Natural killer cell treated with Interleukin-12 subunit alpha and Interleukin-12 subunit beta and Interleukin-15 and Interleukin-18, amount 100 ng/mL, for 72 hours (primary cell): Measurements from ENCODE around the gene TOMM7. TPM values are rescaled to one million over a fixed set of nuclear protein-coding genes. Genes with fewer than 3 reads are reported as not detected.
"Not testable (repeated sequence)": the region's sequence is repeated elsewhere in the genome, so short reads cannot be mapped to it uniquely, and the experiment has no call there.

ENCODE experiments used
- ATAC-seq, 2 donors: fragments of 150-1000 bp; cut with Tn5 transposase in 1 of 2; sonication (Bioruptor Pico), chemical (Tn5 transposase) in 1 of 2; 2 replicates each; pipeline ENCODE4 v1.10.0; 2021
- DNase-seq: peaks from one replicate; pipeline ENCODE4 v3.0.0; 2022; ENCODE audit warnings: low spot score
- H3K27ac Mint-ChIP-seq, 2 donors: 1 replicate in 1 of 2; 2 replicates in 1 of 2; pipeline ENCODE4 v1.8.0; 2022; ENCODE audit warnings: mixed read lengths in 2 of 2, mild to moderate bottlenecking in 1 of 2, moderate library complexity in 1 of 2
- H3K27me3 Mint-ChIP-seq, 2 donors: 1 replicate in 1 of 2; 2 replicates in 1 of 2; pipeline ENCODE4 v1.8.0; 2022; ENCODE audit warnings: mixed read lengths in 2 of 2
- H3K36me3 Mint-ChIP-seq: one replicate; pipeline ENCODE4 v1.8.0; 2022; ENCODE audit warnings: mixed read lengths
- H3K4me1 Mint-ChIP-seq, 2 donors: 1 replicate in 1 of 2; 2 replicates in 1 of 2; pipeline ENCODE4 v1.8.0; 2022; ENCODE audit warnings: low read depth in 2 of 2, mixed read lengths in 2 of 2, mild to moderate bottlenecking in 1 of 2
- H3K4me3 Mint-ChIP-seq: one replicate; pipeline ENCODE4 v1.8.0; 2022; ENCODE audit warnings: mixed read lengths
- H3K9me3 Mint-ChIP-seq: 2 replicates; pipeline ENCODE4 v1.8.0; 2022; ENCODE audit warnings: mixed read lengths
- total RNA-seq, 2 donors: library from RNA; stranded (reverse); gene quantifications; one replicate each; pipeline ENCODE4 v1.2.3, GENCODE V29; 2022

Gene TOMM7
- total RNA-seq, 2 donors from 2014 or later: 136 to 203 TPM

DNA sequence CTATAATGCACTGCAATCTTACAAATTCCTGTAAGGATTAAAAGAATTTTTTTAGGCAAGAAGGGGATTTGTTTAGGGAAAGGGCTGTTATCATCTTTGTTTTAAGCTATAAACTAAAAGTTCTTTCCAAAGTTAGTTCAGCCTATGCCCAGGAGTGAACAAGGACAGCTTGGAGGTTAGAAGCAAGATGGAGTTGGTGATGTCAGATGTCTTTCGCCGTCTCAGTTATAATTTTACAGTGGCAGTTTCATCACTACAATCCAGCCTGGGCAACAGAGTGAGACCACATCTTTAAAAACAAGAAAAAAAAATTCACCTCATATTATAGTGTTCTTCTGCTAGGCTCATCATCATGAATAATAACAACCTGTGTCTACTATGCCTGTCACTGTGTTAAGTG is 2.1 kb upstream of the TOMM7 start:
- no peak for ATAC-seq
- Mint-ChIP-seq H3K4me1 (peaks cover 18 to 23% of the 10 kb centered on the region in 2 donors), H3K4me3 (no peak overlapping the region), H3K36me3 (peaks cover 4% of the 10 kb centered on the region), H3K27ac (no peak overlapping the region), H3K9me3 (no peaks in the 10 kb centered on the region), H3K27me3 (peaks cover 12 to 17% of the 10 kb centered on the region in 2 donors)
- no peak for DNase-seq

DNA sequence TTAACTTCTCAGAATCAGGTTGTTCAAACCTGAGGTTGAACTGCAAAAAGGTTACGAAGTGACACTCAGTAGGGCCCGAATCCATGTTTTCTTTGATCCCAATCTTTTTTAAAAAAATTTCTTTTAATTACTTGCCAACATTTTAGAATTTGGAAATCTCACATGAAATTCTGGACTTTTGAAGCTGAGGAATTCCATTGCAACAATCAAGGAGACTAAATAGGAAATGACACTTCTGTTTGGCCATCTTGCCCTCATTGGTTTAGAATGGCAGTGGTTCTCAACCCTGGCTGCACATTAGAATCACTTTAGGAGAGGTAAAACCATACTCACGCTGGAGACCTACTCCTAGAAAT is 471 bp upstream of the TOMM7 start:
- peaks cover 21 to 25% of the 10 kb centered on the region in 2 donors for H3K4me1 Mint-ChIP-seq

DNA sequence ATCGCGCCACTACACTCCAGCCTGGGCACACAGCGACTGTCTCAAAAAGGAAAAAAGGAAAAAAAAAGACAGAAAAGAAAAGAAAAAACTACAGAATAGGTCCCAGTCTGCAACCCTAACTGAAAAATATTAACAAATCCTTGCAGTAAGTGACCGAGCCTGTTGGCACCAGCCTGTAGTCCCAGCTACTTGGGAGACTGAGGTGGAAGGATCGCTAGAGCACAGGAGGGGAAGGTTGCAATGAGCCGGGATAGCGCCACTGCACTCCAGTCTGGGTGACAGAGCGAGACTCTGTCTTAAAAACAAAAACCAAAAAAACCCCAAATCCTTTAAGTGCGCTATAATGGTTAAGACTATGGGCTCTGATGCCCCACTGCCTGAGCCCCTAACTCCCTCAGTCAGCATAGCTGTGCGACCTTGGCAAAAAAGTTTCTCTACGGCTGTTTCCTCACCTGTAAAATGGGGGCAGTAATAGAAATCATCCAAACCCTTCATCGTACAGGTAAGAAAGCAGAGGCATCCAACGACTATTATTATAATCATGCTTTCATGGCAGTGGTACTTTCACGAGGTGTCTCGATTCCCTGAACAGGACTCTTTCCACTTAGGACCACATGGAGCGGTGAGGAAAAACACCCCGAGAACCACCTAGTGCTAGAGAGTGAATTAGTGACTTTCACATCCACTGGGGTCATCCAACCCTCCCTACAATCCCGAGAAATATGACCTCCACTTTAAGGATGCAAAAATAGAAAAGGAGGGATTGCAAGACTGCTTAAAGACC is 755 bp downstream of the TOMM7 start:
- Mint-ChIP-seq H3K27ac (peak overlapping the region; percentile 84 to 98), H3K4me3 (peak overlapping the region; percentile 92), H3K4me1 (peaks cover 21 to 25% of the 10 kb centered on the region in 2 donors), H3K9me3 (no peaks in the 10 kb centered on the region), H3K36me3 (peaks cover 4% of the 10 kb centered on the region), H3K27me3 (peaks cover 8 to 17% of the 10 kb centered on the region in 2 donors)
- ATAC-seq (no peak), DNase-seq (no peak)

More for the DNA sequence above, 471 bp upstream of the TOMM7 start:
- ATAC-seq: no peak
- Mint-ChIP-seq H3K9me3 (no peaks in the 10 kb centered on the region), H3K27ac (peak overlapping the region; percentile 84 to 98), H3K36me3 (peaks cover 4% of the 10 kb centered on the region), H3K4me3 (peak overlapping the region; percentile 92), H3K27me3 (peaks cover 12 to 17% of the 10 kb centered on the region in 2 donors)
- no peak for DNase-seq

DNA sequence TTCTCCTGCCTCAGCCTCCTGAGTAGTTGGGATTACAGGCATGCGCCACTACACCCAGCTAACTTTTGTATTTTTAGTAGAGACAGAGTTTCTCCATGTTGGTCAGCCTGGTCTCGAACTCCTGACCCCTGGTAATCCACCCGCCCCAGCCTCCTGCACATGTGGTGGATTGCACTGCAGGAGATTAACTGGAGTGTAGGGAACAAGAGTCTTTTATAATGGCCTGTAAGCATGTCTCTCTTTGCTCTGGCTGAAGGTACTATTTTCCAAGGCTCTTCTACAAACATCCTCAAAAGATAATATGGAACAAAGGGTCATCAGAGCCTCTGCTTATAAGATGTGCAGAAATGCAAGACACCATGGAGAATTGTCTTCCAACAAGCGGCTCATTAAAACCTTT is 3.2 kb downstream of the TOMM7 start:
- H3K27ac Mint-ChIP-seq: peak overlapping the region in 1 of 2 donors; percentile 63
- H3K36me3 Mint-ChIP-seq: peaks cover 11% of the 10 kb centered on the region
- peaks cover 3 to 9% of the 10 kb centered on the region in 2 donors for H3K27me3 Mint-ChIP-seq

DNA sequence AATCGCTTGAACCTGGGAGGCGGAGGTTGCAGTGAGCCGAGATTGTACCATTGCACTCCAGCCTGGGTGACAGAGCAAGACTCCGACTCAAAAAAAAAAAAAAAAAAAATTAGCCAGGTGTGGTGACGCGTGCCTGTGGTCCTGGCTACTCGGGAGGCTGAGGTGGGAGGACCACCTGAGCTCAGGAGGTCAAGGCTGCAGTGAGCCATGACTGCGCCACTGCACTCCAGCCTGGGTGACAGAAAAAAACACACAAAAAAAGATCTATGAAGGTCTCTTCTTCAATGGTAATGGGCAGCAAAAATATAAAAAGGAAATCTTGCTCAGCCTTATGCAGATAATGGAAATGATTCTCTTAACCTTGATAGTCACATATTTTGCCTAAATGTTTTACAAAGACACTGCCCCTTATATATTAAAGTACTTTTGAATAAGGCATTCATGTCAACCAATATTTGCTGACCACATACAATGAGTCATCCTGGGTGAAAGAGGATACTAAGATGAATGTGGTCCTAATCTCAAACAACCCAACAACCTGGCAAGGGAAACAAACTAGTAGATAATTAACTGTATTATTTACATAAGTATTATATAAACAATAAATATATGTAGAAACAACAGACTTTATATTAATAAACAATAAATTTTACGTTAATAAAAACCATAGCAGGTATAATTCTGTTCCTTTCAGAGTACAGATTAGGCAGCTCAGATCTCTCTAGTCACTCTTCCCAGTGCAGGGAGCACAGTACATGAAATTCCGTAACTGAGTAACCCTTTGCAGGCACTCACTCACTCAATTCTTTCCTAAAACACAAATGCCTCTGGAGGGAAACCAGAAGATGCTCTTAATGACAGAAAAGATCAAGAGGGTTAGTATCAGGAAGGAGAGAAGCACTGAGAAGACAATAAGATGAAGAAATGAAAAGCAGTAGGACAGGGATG is 8.1 kb downstream of the TOMM7 start:
- no peaks in the 10 kb centered on the region for H3K27me3 Mint-ChIP-seq
- H3K4me3 Mint-ChIP-seq: no peak overlapping the region
- no peaks in the 10 kb centered on the region for H3K9me3 Mint-ChIP-seq
- no peak for ATAC-seq
- no peak overlapping the region for H3K27ac Mint-ChIP-seq
- DNase-seq: no peak
- H3K36me3 Mint-ChIP-seq: peaks cover 21% of the 10 kb centered on the region
- peaks cover 6 to 7% of the 10 kb centered on the region in 2 donors for H3K4me1 Mint-ChIP-seq

More for the DNA sequence above, 3.2 kb downstream of the TOMM7 start:
- Mint-ChIP-seq H3K4me1 (peaks cover 26 to 31% of the 10 kb centered on the region in 2 donors), H3K4me3 (peak overlapping the region; percentile 92), H3K9me3 (no peaks in the 10 kb centered on the region)
- no peak for DNase-seq
- no peak for ATAC-seq

DNA sequence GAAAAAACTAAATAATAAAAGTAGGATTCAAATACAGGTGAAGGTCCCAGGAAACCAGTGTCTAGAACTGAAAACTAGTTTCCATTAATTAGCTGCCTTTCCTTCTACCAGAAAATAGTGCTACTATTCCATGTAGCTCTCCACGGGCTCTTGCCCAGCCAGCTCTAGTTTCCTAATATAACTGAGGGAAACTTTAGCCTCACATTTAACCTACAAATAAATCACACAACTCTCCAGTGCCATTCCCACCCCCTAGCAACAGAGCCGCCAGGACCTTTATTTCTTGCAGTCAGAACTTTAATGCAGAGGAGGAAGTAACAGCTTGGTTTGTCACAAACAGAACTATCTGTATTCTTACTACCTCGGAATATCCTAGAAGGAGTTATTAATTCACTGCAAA is 10.3 kb downstream of the TOMM7 start:
- H3K4me1 Mint-ChIP-seq: peaks cover 6% of the 10 kb centered on the region in 2 donors
- H3K27ac Mint-ChIP-seq: no peak overlapping the region
- no peak for DNase-seq

DNA sequence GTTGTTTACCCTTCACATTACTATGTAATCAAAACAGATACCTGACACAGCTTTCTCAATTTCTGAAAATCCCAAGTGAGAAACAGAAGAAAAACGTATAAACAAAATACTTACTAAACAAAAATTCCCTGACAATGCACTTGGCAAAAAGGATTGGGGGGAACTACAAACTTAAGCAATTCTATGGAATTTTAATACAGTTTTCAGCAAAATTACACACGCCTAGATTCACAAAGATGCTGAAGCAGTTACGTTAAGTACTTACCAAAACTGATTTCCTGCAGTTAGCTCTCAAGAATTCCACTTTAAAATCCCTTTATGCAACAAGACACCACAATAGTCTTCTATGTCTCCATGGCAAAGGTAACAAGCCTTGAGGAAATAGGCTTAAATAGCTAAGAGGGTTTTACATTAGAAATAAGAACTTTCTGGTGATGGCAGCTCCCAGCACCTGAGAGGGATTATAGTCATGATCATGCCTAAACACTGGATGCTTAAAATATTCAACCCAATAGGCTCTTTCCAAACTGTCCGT is 10.8 kb downstream of the TOMM7 start:
- H3K27ac Mint-ChIP-seq: no peak overlapping the region
- H3K27me3 Mint-ChIP-seq: no peaks in the 10 kb centered on the region
- peaks cover 21% of the 10 kb centered on the region for H3K36me3 Mint-ChIP-seq
- H3K4me1 Mint-ChIP-seq: peaks cover 6% of the 10 kb centered on the region in 2 donors
- no peak for ATAC-seq
- no peak overlapping the region for H3K4me3 Mint-ChIP-seq
- DNase-seq: no peak
- H3K9me3 Mint-ChIP-seq: no peaks in the 10 kb centered on the region

More for the DNA sequence above, 10.3 kb downstream of the TOMM7 start:
- Mint-ChIP-seq H3K27me3 (no peaks in the 10 kb centered on the region), H3K9me3 (no peaks in the 10 kb centered on the region), H3K4me3 (no peak overlapping the region), H3K36me3 (peaks cover 21% of the 10 kb centered on the region)
- no peak for ATAC-seq

DNA sequence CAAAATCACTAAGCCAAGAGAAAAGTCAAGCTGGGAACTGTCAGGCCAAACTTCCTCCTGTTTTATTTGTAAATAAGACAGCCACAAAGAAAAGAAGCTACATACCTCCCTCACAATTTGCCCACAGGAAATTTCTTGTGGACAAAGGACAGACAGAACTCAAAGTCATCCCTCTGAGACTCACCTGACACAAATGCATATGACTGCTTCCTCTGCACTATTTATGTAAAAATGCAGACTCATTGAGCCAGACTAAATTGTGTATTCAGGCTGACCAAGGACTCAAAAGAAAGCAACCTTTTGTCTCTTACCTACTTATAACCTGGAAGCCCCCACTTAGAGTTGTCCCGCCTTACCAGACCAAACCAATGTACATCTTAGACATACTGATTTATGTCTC is 11.8 kb downstream of the TOMM7 start:
- ATAC-seq (no peak), DNase-seq (no peak)
- H3K4me3 Mint-ChIP-seq: no peak overlapping the region
- peaks cover 6% of the 10 kb centered on the region in 2 donors for H3K4me1 Mint-ChIP-seq
- H3K27ac Mint-ChIP-seq: no peak overlapping the region
- peaks cover 14% of the 10 kb centered on the region for H3K36me3 Mint-ChIP-seq
- H3K9me3 Mint-ChIP-seq: no peaks in the 10 kb centered on the region
- peaks cover 0 to 2% of the 10 kb centered on the region in 2 donors for H3K27me3 Mint-ChIP-seq

DNA sequence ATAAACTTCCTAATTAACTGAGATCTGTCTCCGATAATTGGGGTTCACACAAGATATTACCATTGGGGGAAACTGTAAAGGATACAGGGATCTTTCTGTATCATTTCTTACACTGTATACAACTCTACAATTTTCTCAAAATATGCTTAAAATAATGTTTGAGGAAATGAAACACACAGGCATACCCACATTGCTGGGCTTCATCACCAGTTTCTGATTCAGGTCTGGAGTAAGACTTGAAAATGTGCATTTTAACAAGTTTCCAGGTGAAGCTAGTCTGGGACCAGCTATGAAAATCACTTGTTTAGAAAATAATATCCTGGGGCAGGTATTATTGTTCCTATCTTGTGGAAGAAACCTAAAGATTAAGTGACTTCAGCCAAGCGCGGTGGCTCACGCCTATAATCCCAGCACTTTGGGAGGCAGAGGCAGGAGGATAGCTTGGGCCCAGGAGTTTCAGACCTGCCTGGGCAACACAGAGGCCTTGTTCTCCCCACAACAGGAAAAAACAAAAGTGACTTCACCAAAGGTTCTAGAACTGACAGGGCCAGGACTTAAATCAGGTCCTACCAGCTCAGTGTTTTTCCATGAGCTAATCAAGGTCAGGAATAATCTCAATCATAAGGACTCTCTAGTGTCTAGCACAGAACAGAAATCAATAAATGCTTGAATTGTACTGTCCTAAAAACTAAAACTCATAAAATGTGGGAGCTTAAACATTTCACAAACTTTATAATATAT is 12.6 kb downstream of the TOMM7 start:
- Mint-ChIP-seq H3K9me3 (no peaks in the 10 kb centered on the region), H3K4me3 (no peak overlapping the region), H3K27me3 (peaks cover 0 to 2% of the 10 kb centered on the region in 2 donors), H3K4me1 (peaks cover 5 to 6% of the 10 kb centered on the region in 2 donors), H3K36me3 (peaks cover 14% of the 10 kb centered on the region), H3K27ac (no peak overlapping the region)
- ATAC-seq (no peak), DNase-seq (no peak)

DNA sequence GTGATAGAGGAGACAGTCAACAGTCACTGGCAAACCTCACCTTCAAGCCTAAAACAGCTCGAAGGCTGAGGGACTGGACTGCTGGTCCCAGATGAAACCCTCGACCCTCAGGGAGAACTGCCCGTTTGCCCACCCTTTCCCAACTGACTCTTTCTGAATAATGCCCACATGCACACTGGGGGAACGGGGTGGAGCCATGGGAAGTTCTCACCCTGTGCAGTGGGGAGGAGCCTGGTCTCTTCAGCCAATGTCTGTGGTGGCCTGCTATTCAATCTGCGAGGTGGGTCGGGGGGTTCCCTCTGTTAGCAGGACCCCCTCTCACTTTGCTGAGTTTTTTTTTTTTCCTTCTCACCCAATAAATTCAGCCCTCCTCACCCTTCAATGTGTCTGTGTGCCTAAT is 14.5 kb downstream of the TOMM7 start:
- Mint-ChIP-seq H3K4me1 (no peaks in the 10 kb centered on the region), H3K27me3 (peaks cover 6 to 7% of the 10 kb centered on the region in 2 donors), H3K9me3 (no peaks in the 10 kb centered on the region), H3K36me3 (peaks cover 13% of the 10 kb centered on the region), H3K4me3 (no peak overlapping the region), H3K27ac (no peak overlapping the region)
- ATAC-seq: no peak
- DNase-seq: no peak

DNA sequence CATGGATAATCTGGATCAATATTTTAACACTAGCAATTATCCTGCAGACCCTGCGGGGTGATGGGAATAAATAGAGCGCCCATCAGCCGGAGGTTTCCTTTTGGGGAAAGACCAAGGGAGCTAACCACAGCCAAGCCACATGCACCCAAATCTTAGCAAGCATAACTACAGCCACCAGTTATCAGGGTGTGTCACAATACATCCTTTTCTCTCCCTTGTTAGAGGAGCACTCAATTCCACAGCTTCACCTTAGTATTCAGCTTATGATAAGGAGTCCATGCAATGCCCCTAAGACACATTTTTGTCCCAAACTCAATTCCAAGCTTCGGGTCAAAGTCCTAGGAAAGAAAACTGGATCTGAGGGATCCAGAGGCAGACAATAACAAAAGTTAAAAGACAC is 15.9 kb downstream of the TOMM7 start:
- Mint-ChIP-seq H3K4me1 (no peaks in the 10 kb centered on the region), H3K4me3 (no peak overlapping the region), H3K27me3 (peaks cover 8 to 17% of the 10 kb centered on the region in 2 donors), H3K36me3 (no peaks in the 10 kb centered on the region), H3K27ac (no peak overlapping the region), H3K9me3 (no peaks in the 10 kb centered on the region)
- DNase-seq: no peak
- ATAC-seq: no peak

DNA sequence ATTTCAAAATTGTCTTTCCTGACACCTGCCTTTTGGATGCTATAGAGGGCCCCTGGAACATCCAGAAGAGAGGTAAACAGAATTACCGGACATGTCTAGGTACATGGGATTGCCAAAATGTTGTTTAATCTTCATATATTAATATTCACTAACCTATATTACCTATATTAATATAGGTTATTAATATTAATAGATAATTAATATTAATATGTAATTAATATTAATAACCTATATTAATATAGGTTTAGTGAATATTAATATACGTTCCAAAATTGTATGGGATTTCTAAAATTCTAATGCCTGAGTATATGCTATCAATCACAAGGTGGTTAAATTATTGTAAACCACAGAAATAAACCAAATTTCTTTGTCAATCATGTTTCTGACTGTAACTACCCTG is 17.4 kb downstream of the TOMM7 start:
- ATAC-seq (no peak), DNase-seq (no peak)
- H3K4me3 Mint-ChIP-seq: no peak overlapping the region
- no peaks in the 10 kb centered on the region for H3K4me1 Mint-ChIP-seq
- peaks cover 8 to 17% of the 10 kb centered on the region in 2 donors for H3K27me3 Mint-ChIP-seq
- H3K9me3 Mint-ChIP-seq: no peaks in the 10 kb centered on the region
- no peak overlapping the region for H3K27ac Mint-ChIP-seq
- H3K36me3 Mint-ChIP-seq: no peaks in the 10 kb centered on the region

DNA sequence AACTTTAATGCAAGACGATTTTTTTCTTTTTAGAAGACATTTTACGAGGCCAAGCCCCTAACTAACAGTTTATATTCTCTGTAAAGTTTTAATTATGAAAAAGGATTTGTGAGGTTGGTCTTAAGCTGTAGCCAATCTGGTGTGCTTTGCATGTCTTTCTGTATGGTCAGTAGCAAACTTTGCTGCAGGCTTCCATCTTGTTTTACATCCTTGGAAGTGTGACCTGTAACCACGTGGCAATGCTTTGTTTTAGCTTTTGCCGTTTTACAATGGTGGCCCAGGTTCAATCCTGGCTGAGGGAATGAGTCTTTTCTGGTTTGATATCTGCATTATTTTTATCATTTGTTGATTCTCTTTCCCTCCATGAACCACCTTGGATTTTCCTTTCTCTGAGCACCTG is 19.8 kb downstream of the TOMM7 start:
- not testable (repeated sequence) for H3K36me3 Mint-ChIP-seq, DNase-seq, H3K27ac Mint-ChIP-seq, H3K4me1 Mint-ChIP-seq, H3K9me3 Mint-ChIP-seq, ATAC-seq, H3K4me3 Mint-ChIP-seq
- peaks cover 8 to 17% of the 10 kb centered on the region in 2 donors for H3K27me3 Mint-ChIP-seq
